Activated CD8-positive, alpha-beta memory T cell treated with anti-CD3 and anti-CD28 coated beads, Interleukin-2, amount 50 U/mL, for 48 hours (primary cell): ENCODE measurements around the gene SPACA9.
A peak's percentile ranks its signal among the peaks of the same experiment; 100 is the strongest.

Experiments
- DNase-seq: peaks from one replicate; pipeline ENCODE4 v3.0.0-alpha.2; 2020

The SPACA9 gene

DNA sequence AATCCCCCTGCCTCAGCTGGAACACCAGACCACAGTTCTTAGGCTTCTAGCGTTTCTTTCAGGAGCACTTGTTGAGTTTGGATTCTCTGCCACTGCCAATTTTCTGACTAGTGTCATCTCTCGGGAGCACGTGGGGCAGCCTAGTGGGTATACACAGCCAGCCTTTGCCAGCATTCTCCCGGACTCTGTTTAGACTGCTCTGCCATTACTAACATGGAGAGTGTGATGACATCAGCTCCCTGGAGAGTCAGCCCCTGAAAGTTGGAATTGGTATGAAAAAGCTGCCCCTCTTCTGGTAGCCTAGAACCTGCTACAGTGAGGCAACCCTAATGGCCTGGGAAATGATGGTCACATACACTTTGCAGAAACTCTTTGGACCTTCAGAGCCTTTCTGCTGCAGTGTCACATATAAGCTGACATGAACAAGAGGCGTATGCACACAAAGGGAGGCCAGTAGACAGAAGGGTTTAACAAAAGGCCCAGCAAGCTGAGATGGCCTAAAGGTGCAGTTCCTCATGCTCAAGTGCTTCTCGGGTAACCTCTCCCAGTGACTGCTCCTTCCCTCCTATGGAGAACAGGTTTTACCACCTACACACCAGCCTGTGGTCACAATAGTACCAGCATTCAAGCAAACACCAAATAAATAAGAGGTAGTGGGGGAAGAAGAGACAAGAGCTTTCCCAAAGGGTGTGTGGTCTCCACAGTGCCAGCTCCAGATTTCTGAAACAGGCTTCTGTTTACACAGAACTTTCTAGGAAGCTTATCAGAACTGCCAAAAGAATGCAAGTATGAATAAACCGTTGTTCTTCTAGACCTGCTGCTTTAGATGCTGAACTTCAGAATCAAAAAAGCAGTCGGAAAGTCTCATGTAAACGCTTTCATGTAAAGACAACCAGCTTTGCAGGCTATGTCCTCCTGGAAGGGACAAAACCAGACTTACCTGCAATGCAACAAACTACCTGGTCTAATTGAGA lies 16.5 kb downstream of the SPACA9 start:
- DNase-seq, result no peak

DNA sequence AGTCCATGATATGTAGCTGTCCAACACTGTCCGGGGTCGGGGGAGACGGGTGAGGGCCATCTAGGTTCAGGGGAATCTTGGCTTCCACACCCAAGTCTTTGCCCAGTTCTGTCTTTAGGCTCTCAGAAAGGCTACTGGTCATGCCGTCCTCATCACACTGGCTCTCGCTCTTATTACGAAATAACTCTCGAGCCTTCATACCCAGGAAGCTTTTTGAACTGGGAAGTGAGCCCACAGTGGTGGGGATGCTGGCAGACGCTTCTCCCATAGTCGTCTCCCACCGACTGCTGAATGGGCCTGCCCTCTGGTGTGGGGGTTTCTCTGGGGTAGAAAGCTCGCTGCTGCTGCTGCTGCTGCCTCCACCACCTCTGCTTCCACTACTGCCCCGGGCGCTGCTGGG lies 17.6 kb downstream of the SPACA9 start:
- DNase-seq, result no peak

DNA sequence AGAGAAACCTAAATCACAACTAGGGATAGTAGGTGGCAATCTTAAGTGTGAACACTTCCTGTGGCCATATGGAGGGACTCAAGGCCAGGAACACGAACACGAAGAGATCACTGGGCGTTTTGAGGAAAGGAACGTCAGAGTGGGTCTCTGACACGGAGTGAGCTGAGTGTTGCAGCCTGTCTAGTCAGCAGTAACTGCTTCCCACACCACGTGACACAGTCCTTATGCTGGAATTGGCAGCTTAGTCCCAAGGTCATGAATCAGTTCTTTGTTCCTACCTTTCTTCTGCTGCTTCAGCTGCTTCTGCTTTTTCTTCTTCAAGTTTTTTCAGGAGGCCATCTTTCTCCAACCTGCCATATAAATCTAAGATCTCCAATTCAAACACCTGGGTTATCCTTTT lies 18.2 kb downstream of the SPACA9 start:
- no peak for DNase-seq

DNA sequence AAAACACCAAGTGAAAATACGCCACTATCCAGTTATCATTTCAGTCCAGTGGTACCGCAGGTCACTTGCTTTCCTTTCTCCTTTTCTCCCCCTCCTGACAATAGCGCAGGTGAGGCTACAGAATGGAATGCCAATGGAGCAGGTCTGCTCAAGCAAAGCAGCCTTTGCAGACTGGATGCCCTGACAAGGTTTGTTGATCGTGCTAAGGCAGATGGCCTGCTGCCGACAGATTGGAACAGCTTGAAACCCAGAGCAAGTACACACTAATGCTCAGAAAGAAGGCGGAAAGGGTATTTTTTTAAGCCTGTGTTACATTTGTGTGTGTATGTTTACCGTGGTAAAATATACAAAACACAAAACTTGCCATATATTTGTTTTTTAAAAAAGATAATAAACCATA lies 19.4 kb downstream of the SPACA9 start:
- no peak for DNase-seq

DNA sequence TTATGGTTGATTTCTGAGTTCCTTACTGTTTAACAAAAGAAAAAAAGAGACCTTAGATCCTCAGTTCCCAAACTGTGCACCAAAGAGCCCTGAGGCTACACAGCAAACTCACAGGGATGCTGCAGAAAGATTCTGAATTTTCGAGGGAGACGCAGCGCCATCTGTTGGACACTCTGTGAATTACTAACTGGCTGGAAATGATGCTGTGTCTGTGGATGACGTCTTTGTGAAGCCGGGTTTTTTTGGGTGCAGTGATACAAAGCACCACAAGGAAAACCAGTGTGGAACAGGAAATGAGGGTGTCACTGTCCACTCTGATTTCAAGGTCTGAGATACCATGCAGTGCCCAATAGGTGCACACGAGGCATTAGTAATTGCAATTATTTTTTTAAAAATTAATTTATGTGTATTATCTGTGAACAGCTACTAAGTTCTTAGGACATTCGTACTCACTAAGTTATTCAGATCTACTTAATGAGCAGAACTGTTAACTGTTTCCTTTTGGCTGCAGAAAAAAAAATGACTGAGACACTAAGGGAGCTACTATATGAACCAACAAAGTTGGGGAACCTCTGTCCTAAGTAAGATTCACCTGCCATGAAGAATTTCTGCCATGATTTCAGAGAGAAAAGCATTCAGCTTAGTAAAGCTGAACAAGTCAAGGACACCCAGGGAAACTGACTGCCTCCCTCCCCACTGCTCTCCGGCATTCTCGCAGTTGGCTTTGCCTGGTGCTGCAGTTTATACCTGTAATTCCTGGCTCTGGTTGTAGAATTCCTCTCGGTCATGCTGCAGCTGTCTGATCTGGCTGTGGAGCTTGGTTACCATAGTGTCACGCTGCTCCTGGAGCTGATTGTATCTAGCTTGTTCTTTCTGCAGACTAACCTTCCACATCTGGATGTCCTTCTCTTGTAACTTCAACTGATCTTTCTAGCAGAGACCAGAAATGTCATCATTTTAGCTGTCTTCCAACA lies 23.4 kb downstream of the SPACA9 start:
- DNase-seq, result peak; percentile 88

DNA sequence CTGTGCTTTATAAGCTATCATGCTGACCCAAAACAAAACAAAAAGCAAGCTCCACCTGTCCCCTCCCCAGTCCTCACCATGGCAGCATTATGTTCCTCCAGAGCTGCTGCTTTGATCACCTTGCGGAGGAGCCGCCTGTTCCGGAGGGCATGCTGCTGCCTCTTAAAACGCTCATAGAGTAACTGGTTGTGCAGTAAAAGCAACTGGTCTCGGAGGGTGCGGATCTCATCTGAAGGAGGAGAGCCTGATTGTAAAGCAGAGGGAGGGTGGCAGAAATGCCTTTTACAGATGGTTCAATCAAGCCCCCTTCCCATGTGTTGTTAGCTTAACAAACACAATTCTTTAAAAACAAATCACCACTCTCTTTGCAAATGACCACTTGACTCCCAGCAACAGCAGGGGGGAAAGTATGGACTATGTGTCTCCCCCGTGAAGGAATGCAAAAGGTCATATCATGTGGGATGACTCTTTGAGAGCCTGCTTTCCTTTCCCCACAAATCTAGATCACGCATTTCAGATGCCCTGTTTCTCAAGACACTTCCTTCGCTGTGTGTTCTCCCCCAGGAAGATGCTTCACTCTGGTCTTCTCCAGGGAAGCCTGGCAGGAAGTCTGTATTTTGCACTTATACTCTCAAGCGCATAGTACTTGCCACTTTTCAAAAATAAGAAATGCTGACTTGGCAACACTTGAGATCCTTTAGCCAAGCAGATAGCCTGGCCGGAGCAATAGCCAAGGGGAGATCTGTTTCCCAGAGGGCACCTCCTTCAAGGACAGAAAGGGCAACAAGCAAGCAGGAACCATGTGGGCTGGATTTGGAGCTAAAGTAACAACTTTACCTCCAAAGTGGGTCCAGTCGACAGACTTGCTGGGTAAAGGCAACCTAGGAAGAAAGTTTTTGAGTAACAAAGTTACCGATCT lies 25.1 kb downstream of the SPACA9 start:
- no peak for DNase-seq

DNA sequence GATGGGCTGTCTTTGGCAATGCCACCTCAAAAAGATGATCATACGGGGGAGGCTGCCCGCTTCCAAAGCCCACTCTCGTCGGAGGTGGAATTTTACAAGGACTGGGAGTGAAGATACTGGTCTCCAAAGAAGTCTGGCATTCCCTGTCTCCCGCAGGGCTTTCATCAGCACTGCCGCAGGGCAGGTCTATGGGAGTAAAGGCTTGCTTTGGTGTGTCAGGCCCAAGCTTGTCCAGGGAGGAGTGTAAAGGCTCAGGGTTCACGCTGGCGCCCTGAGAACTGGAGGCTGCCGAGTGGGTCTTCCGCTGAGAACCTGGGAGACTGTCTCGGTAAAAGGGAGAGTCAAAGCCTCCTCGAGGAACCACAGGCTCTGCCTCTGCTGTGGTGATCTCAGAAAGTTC lies 27.0 kb downstream of the SPACA9 start:
- no peak for DNase-seq

DNA sequence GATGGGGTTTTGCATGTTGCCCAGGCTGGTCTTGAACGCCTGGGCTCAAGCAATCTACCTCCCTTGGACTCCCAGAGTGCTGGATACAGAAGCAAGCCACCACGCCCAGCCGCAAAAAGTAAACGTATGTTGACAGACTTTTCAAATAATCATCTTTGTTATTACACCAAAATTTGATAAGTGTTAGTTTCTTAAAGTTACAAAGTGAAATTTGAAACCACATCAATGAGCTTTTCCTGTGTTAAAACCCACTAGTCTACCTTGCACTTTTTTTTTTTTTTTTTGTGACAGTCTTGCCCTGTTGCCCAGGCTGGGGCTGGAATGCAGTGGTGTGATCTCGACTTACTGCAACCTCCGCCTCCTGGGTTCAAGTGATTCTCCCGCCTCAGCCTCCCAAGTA lies 29.9 kb downstream of the SPACA9 start:
- DNase-seq, result no peak

DNA sequence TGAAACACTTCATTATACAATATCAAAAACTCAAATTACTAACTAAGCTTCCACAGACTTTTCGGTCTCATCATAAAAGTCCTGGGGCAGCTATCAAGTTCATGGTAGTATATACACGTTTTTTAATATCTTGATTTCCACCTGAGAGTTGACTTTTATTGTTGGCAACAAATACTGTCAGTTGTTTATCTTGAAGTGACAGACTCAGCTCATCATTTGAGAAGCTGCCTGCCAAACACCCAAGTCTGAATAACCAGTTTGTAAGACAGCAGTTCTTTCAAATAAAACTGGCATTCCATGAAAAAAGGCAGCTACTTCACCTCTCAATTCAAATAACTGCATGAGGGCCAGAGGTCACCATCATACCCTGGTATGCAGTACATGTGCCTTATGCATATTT lies 30.6 kb downstream of the SPACA9 start:
- no peak for DNase-seq

DNA sequence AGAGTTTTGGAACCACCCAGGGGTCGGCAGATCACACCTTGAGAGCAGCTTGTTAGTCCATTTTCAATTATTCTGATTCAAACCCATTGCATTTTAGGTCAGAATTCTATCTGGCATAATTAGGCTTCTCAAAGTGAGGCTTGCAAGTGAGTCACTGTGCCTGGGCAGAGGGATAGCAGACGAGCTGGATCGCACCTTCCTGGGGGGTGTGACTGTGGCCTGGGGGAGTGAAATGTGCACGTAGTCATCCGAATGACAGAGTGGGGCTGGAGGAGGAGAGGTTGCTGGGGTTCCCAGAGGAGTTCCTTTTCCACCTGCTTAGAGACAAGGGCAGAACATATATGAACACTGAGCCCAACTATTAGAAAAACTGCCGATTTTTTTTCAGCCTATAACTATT lies 31.7 kb downstream of the SPACA9 start:
- no peak for DNase-seq

DNA sequence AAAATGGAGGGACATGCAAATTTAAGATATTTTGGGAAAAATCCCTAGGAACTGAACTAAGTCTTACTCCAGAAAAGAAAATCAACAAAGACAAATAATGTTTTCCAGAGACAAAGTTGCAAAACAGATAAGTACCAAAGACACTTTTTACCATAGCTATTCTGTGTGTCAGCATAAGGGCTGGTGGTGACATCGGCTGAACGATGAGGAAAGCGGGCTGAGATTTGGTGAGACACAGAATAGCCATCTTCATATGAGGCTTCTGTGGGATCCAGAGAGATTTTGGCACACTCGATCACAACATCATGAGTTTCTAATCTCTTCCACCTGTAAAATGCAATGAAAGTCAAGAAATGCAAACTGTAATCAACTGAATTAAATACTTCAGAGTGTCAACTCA lies 33.4 kb downstream of the SPACA9 start:
- DNase-seq, result no peak

DNA sequence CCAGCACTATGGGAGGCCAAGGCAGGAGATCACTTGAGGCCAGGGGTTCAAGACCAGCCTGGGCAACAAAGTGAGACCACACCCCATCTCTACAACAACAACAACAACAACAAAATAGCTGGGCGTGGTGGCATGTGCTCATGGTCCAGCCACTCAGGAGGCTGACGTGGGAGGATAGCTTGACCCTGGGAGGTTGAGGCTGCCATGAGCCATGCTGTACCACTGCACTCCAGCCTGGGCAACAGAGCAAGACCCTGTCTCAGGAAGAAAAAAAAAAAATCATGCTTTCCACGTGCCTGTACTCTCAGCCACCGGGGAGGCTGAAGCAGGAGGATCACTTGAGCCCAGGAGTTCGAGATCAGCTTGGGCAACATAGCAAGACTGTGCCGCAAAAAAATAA lies 36.2 kb downstream of the SPACA9 start:
- no peak for DNase-seq

DNA sequence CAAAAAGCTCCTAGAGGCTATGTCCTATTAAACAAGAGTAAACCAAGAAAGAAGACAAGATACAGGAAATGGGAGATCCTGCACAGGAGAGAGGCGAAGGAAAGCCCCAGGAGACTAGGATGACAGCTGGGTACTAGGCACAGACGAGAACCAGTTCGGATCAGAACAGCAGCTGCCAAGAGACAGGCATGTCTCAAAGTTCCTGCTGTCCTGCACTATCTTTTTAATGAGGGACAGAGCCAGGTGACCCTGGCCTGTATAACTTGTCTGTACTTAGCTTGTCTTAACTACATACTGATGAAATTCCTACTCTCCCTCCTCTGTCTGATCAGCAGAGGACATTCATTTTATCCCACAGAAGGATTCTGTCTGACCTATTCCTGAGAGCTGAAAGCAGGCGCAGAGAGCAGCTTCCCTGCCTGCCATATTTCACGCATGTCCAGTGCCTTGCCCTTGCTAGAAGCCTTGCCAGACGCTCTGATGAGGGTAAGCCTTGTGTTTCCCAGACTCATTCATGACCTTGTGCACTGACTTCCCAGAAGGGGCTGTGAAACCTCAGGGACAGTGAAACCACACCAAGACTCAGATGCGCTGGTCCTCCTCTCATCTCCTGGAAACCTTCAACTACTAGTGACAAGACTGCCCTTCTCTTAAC lies 41.0 kb downstream of the SPACA9 start:
- no peak for DNase-seq

DNA sequence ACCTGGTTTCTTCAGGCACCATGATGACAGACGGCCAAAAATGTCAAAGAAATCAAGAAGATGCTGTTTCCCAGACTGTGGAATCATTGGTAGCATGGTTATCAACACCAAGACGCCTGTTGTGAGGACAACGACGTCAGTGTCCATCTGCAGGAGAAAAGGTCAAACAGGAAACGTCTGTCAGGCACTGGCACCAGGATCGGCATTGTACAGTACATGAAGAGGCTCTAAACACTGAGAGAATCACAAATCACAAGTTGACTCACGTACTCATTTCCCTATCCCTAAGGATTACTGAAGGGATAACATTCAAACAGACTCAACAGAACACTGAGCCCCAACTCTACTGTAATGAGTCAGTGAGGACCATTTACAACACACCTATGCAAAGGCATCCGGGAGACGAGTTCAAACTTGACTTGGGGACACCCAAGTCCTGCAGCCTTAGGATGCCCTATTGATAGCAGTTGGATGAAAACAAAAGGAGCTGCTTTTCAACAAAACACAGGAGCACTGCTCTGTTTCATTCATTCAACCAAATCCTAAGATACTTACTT lies 44.7 kb downstream of the SPACA9 start:
- DNase-seq, result no peak

DNA sequence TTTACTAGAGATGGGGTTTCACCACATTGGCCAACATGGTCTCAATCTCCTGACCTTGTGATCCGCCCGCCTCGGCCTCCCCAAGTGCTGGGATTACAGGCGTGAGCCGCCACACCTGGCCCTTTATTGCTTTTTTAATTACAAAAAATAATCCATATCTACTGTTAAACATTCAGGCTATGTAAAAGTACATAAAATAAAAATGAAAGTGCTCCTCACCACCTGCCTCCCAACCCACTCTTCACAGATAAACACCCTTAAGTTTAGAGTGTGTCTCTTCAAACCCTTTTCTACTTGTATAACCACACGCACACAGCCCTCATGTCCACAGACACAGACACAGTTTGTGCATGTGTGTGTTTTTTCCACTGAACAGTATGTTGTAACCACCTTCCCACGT lies 49.0 kb downstream of the SPACA9 start:
- no peak for DNase-seq

DNA sequence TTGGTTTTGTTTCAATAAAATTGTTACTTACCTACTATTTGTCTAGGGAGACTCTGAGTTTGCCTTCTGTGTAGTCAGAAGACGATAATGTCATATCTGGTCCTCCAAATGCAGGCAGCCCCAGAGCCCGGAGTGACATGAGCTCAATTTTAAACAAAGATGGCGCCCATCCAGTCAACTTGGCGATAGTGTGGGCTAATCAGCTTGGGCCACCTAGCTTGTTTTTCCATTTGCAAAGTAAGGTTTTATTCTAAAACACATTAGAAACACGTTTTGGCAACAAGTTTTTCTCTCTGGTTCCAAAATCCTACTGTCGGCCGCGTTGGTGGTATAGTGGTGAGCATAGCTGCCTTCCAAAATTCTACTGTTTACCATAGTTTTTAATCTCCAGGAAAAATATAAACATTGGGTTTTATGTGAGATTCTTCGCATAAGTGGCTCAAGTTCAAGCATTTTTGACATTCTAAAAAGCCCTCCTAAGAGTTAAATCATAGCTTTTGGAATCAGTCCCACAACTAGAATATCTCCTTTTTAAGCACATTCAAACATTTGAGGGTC lies 52.6 kb downstream of the SPACA9 start:
- DNase-seq, result no peak

DNA sequence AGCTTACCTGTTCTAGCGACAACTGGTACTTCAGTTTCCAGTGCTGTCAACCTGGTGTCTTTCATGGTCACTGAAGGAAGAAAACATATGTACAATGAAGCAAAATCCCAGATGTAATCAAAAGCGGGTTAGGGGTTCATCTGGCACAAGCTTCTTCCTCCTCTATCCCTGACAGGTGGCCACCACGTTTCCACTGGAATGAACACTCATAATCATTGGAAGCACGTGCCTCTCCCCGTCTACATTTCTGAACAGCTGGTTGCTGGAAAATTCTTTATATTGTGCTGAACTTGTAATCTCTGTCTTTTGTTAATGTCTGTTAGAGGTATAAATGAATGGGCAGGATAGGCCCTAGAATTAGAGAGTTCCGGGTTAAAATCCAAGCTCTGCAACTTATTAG lies 56.3 kb downstream of the SPACA9 start:
- no peak for DNase-seq

DNA sequence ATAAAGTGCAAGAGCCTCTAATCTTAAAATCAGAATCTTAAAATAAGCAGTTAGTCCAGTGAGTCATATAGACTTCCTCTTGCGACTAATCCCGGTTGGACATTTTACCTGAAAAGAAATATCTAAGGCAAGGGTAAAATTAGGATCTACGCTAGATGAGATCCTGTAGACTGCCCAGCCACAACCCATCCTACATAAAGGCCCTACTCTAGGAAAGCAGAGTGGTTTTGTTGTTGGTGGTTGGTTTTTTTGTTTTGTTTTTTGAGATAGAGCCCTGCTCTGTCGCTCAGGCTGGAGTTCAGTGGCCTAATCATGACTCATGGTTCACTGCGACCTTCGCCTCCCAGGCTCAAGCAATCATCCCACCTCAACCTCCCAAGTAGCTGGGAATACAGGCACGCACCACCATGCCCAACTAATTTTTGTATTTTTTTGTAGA lies 58.8 kb downstream of the SPACA9 start:
- DNase-seq, result no peak

DNA sequence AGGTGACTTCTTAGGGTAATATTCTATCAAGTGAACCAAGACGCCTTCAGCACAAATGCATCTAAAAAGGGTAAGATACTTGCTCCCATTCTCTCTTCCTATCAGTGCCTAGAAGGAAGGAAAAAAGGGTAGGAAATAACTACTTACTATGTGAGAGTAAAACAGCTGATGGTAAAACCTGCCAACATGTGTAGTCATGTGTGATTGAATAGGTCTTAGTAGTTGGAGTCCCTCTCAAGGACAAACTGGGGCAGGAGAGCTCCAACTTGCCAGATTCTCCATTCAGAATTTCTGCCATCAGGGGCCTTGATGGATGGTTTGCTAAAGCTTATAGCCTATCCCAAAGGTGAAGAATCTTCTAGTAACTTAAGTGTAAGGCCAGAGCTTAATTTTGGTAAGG lies 60.5 kb downstream of the SPACA9 start:
- DNase-seq, result no peak
